ENCODE data around the gene CDH15. TPM values are rescaled to one million over a fixed set of nuclear protein-coding genes. Genes with fewer than 3 reads are reported as not detected.

Gene CDH15
- total RNA-seq, 2 experiments from 2014 or later: not detected

GRCh38 chr16:89143201-89143741 lies 28.3 kb upstream of the CDH15 start:
- POLR2A ChIA-PET: no interaction called here
- intact Hi-C loops (cut with micrococcal nuclease): no loop called here
- CTCF ChIA-PET: no interaction called here

GRCh38 chr16:89143911-89144675 lies 27.5 kb upstream of the CDH15 start:
- Mint-ChIP-seq H3K4me3 (no peak overlapping the region), H3K27ac (no peak overlapping the region), H3K9me3 (peaks cover 4% of the 10 kb centered on the region), H3K36me3 (peaks cover 16% of the 10 kb centered on the region), H3K27me3 (no peaks in the 10 kb centered on the region), H3K4me1 (ENCODE audit: low read depth) (no peaks in the 10 kb centered on the region)
- DNase-seq: no peak
- ChIA-PET CTCF (no interaction called here), POLR2A (no interaction called here)
- intact Hi-C loops (cut with micrococcal nuclease): no loop called here

More at GRCh38 chr16:89143201-89143741, 28.3 kb upstream of the CDH15 start:
- Mint-ChIP-seq H3K27ac (no peak overlapping the region), H3K4me3 (no peak overlapping the region), H3K36me3 (peaks cover 9% of the 10 kb centered on the region), H3K27me3 (no peaks in the 10 kb centered on the region), H3K4me1 (ENCODE audit: low read depth) (no peaks in the 10 kb centered on the region), H3K9me3 (no peaks in the 10 kb centered on the region)
- DNase-seq: no peak

- no peak overlapping the region for H3K27ac Mint-ChIP-seq
- POLR2A ChIA-PET: no interaction called here
- H3K27me3 Mint-ChIP-seq: no peaks in the 10 kb centered on the region
- peaks cover 22% of the 10 kb centered on the region for H3K36me3 Mint-ChIP-seq
- CTCF ChIA-PET: no interaction called here
- H3K4me3 Mint-ChIP-seq: no peak overlapping the region
- no peak for DNase-seq
- peaks cover 8% of the 10 kb centered on the region for H3K9me3 Mint-ChIP-seq
- no peaks in the 10 kb centered on the region for H3K4me1 Mint-ChIP-seq (ENCODE audit: low read depth)
- intact Hi-C loops (cut with micrococcal nuclease): no loop called here
Observed at GRCh38 chr16:89144681-89145080, 26.9 kb upstream of the CDH15 start.

GRCh38 chr16:89145406-89146161 lies 26.0 kb upstream of the CDH15 start:
- POLR2A ChIA-PET: no interaction called here
- no peak overlapping the region for H3K4me3 Mint-ChIP-seq
- DNase-seq: no peak
- intact Hi-C loops (cut with micrococcal nuclease): no loop called here
- CTCF ChIA-PET: no interaction called here
- H3K4me1 Mint-ChIP-seq (ENCODE audit: low read depth): no peaks in the 10 kb centered on the region
- H3K27ac Mint-ChIP-seq: no peak overlapping the region
- H3K27me3 Mint-ChIP-seq: no peaks in the 10 kb centered on the region
- H3K36me3 Mint-ChIP-seq: peaks cover 22% of the 10 kb centered on the region
- peaks cover 8% of the 10 kb centered on the region for H3K9me3 Mint-ChIP-seq

- Mint-ChIP-seq H3K36me3 (peaks cover 31% of the 10 kb centered on the region), H3K4me1 (ENCODE audit: low read depth) (no peaks in the 10 kb centered on the region), H3K27ac (no peak overlapping the region), H3K4me3 (no peak overlapping the region), H3K27me3 (no peaks in the 10 kb centered on the region), H3K9me3 (peaks cover 8% of the 10 kb centered on the region)
- intact Hi-C loops (cut with micrococcal nuclease): no loop called here
- no peak for DNase-seq
- ChIA-PET POLR2A (no interaction called here), CTCF (no interaction called here)
Observed at GRCh38 chr16:89146211-89147005, 25.1 kb upstream of the CDH15 start.

GRCh38 chr16:89147085-89147817 lies 24.3 kb upstream of the CDH15 start:
- H3K36me3 Mint-ChIP-seq: peaks cover 33% of the 10 kb centered on the region
- POLR2A ChIA-PET: no interaction called here

GRCh38 chr16:89149386-89149785 lies 22.2 kb upstream of the CDH15 start:
- intact Hi-C loops (cut with micrococcal nuclease): no loop called here
- DNase-seq: no peak
- H3K4me3 Mint-ChIP-seq: no peak overlapping the region
- H3K27me3 Mint-ChIP-seq: no peaks in the 10 kb centered on the region
- H3K27ac Mint-ChIP-seq: no peak overlapping the region
- CTCF ChIA-PET: no interaction called here
- H3K9me3 Mint-ChIP-seq: peaks cover 8% of the 10 kb centered on the region
- no peaks in the 10 kb centered on the region for H3K4me1 Mint-ChIP-seq (ENCODE audit: low read depth)
- POLR2A ChIA-PET: no interaction called here
- peaks cover 33% of the 10 kb centered on the region for H3K36me3 Mint-ChIP-seq

More at GRCh38 chr16:89147085-89147817, 24.3 kb upstream of the CDH15 start:
- no peak overlapping the region for H3K27ac Mint-ChIP-seq
- H3K4me1 Mint-ChIP-seq (ENCODE audit: low read depth): no peaks in the 10 kb centered on the region
- no peak for DNase-seq
- CTCF ChIA-PET: no interaction called here
- intact Hi-C loops (cut with micrococcal nuclease): no loop called here
- H3K27me3 Mint-ChIP-seq: no peaks in the 10 kb centered on the region
- peaks cover 8% of the 10 kb centered on the region for H3K9me3 Mint-ChIP-seq
- no peak overlapping the region for H3K4me3 Mint-ChIP-seq

- Mint-ChIP-seq H3K9me3 (peaks cover 8% of the 10 kb centered on the region), H3K27me3 (no peaks in the 10 kb centered on the region), H3K4me3 (no peak overlapping the region), H3K27ac (no peak overlapping the region), H3K4me1 (ENCODE audit: low read depth) (no peaks in the 10 kb centered on the region), H3K36me3 (peaks cover 33% of the 10 kb centered on the region)
- ChIA-PET CTCF (no interaction called here), POLR2A (no interaction called here)
- intact Hi-C loops (cut with micrococcal nuclease): no loop called here
- DNase-seq: no peak
Observed at GRCh38 chr16:89150090-89150835, 21.3 kb upstream of the CDH15 start.

GRCh38 chr16:89150981-89151380 lies 20.6 kb upstream of the CDH15 start:
- no peaks in the 10 kb centered on the region for H3K27me3 Mint-ChIP-seq
- H3K4me3 Mint-ChIP-seq: no peak overlapping the region
- ChIA-PET CTCF (no interaction called here), POLR2A (no interaction called here)
- peaks cover 8% of the 10 kb centered on the region for H3K9me3 Mint-ChIP-seq
- DNase-seq: no peak
- peaks cover 33% of the 10 kb centered on the region for H3K36me3 Mint-ChIP-seq
- H3K27ac Mint-ChIP-seq: no peak overlapping the region
- H3K4me1 Mint-ChIP-seq (ENCODE audit: low read depth): no peaks in the 10 kb centered on the region
- intact Hi-C loops (cut with micrococcal nuclease): no loop called here

- Mint-ChIP-seq H3K36me3 (peaks cover 24% of the 10 kb centered on the region), H3K4me3 (no peak overlapping the region), H3K9me3 (peaks cover 15% of the 10 kb centered on the region), H3K27me3 (no peaks in the 10 kb centered on the region), H3K4me1 (ENCODE audit: low read depth) (no peaks in the 10 kb centered on the region), H3K27ac (no peak overlapping the region)
- no peak for DNase-seq
- intact Hi-C loops (cut with micrococcal nuclease): no loop called here
- ChIA-PET CTCF (no interaction called here), POLR2A (no interaction called here)
Observed at GRCh38 chr16:89152831-89153700, 18.5 kb upstream of the CDH15 start.

- Mint-ChIP-seq H3K27ac (no peak overlapping the region), H3K4me3 (no peak overlapping the region), H3K27me3 (no peaks in the 10 kb centered on the region), H3K36me3 (peaks cover 20% of the 10 kb centered on the region), H3K4me1 (ENCODE audit: low read depth) (no peaks in the 10 kb centered on the region), H3K9me3 (peaks cover 19% of the 10 kb centered on the region)
- ChIA-PET POLR2A (no interaction called here), CTCF (no interaction called here)
- no peak for DNase-seq
- intact Hi-C loops (cut with micrococcal nuclease): no loop called here
Observed at GRCh38 chr16:89153848-89154271, 17.7 kb upstream of the CDH15 start.

Measured in activated CD4-positive, alpha-beta memory T cell treated with anti-CD3 and anti-CD28 coated beads for 36 hours (primary cell).